GM18868 (cell line): ENCODE data around the gene DTNB.

ENCODE experiments used
- ATAC-seq: cut with Tn5 transposase; IDR thresholded peaks from one replicate; pipeline ENCODE4 v1.9.1; 2021; ENCODE audit warnings: mild to moderate bottlenecking, moderate library complexity; ENCODE audit not compliant: unreplicated experiment

Gene DTNB

GRCh38 chr2:25332571-25332970 is 340.8 kb downstream of the DTNB start:
- no peak for ATAC-seq

GRCh38 chr2:25331686-25332365 is 341.6 kb downstream of the DTNB start:
- ATAC-seq: no peak

GRCh38 chr2:25330937-25331336 is 342.4 kb downstream of the DTNB start:
- no peak for ATAC-seq

GRCh38 chr2:25330273-25330672 is 343.1 kb downstream of the DTNB start:
- no peak for ATAC-seq

GRCh38 chr2:25328152-25329085 is 345.0 kb downstream of the DTNB start:
- ATAC-seq: no peak
